ENCODE measurements around the gene SPDYE4.

DNA sequence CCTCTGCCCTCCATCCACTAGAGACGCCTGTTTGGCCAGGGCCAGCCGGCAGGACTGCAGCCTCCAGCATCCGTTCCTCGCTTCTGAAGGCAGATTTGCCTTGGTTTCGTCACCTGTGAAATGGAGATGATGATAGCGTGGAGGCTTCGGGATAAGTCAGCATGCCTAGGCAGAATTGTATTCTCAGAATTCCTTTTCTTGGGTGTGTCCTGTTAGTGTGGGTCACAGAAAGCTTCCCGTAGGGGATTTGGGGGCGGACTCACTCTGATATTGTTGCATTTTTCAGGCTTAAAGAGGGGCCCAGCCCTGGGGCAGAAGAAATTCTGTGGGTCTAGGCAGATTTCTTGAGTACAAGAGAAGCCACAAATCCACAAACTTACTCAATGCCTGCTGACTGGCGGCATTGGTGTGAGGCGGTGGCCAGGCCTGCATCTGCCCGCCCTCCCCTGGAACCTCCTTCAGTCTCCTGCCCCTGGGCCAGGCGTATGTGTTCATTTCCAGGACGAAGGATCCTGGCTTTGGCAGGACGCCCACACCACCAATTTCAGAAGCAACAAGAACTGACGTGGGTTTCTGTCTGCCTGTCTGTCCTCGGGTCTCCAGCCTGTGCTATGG, 31.3 kb downstream of the SPDYE4 start:
- TF ChIP-seq CTCF (IDR thresholded peaks at IDR 0.05) (no peak), POLR2A (IDR thresholded peaks at IDR 0.05) (no peak)
